Stimulated activated CD8-positive, alpha-beta memory T cell treated with anti-CD3 and anti-CD28 coated beads, Interleukin-15, amount 100 ng/mL, for 1 hour (primary cell): ENCODE measurements around the gene PUM1.

Experiments used
- DNase-seq: peaks from one replicate; pipeline ENCODE4 v3.0.0-alpha.2; 2020; ENCODE audit warnings: low read depth

Gene PUM1

GRCh38 chr1:31029026-31029425, 36.5 kb downstream of the PUM1 start:
- no peak for DNase-seq

- no peak for DNase-seq
Measured at GRCh38 chr1:31027693-31028526, 37.6 kb downstream of the PUM1 start.

- DNase-seq: no peak
Measured at GRCh38 chr1:31022259-31022658, 43.3 kb downstream of the PUM1 start.

GRCh38 chr1:31020007-31020790, 45.3 kb downstream of the PUM1 start:
- DNase-seq: no peak

- no peak for DNase-seq
Measured at GRCh38 chr1:31019401-31019800, 46.1 kb downstream of the PUM1 start.

- DNase-seq: no peak
Measured at GRCh38 chr1:31016868-31017267, 48.6 kb downstream of the PUM1 start.

GRCh38 chr1:31013187-31013864, 52.2 kb downstream of the PUM1 start:
- DNase-seq: no peak

- DNase-seq: no peak
Measured at GRCh38 chr1:31012210-31012924, 53.1 kb downstream of the PUM1 start.

GRCh38 chr1:31011719-31012118, 53.8 kb downstream of the PUM1 start:
- DNase-seq: no peak

GRCh38 chr1:31010086-31010989, 55.2 kb downstream of the PUM1 start:
- no peak for DNase-seq

GRCh38 chr1:31007462-31007991, 58.0 kb downstream of the PUM1 start:
- DNase-seq: no peak

GRCh38 chr1:31006747-31007146, 58.8 kb downstream of the PUM1 start:
- no peak for DNase-seq

- no peak for DNase-seq
Measured at GRCh38 chr1:31005617-31006166, 59.8 kb downstream of the PUM1 start.

GRCh38 chr1:31005198-31005597, 60.3 kb downstream of the PUM1 start:
- no peak for DNase-seq

- no peak for DNase-seq
Measured at GRCh38 chr1:31004231-31004621, 61.3 kb downstream of the PUM1 start.

- DNase-seq: no peak
Measured at GRCh38 chr1:31003613-31004230, 61.8 kb downstream of the PUM1 start.

GRCh38 chr1:31000301-31000700, 65.2 kb downstream of the PUM1 start:
- DNase-seq: no peak

- DNase-seq: no peak
Measured at GRCh38 chr1:30998887-30999286, 66.6 kb downstream of the PUM1 start.

- DNase-seq: no peak
Measured at GRCh38 chr1:30998171-30998570, 67.3 kb downstream of the PUM1 start.

GRCh38 chr1:30997463-30998057, 68.0 kb downstream of the PUM1 start:
- DNase-seq: no peak
